ENCODE results near the gene TXNDC17. TPM values are rescaled to one million over a fixed set of nuclear protein-coding genes. Genes with fewer than 3 reads are reported as not detected.

Gene TXNDC17
- total and polyA plus RNA-seq, 9 of the 15 experiments (the other 6 are each of a cell fraction or from before 2014, with no cell fraction given) = 108 to 759 (median 179) TPM

DNA sequence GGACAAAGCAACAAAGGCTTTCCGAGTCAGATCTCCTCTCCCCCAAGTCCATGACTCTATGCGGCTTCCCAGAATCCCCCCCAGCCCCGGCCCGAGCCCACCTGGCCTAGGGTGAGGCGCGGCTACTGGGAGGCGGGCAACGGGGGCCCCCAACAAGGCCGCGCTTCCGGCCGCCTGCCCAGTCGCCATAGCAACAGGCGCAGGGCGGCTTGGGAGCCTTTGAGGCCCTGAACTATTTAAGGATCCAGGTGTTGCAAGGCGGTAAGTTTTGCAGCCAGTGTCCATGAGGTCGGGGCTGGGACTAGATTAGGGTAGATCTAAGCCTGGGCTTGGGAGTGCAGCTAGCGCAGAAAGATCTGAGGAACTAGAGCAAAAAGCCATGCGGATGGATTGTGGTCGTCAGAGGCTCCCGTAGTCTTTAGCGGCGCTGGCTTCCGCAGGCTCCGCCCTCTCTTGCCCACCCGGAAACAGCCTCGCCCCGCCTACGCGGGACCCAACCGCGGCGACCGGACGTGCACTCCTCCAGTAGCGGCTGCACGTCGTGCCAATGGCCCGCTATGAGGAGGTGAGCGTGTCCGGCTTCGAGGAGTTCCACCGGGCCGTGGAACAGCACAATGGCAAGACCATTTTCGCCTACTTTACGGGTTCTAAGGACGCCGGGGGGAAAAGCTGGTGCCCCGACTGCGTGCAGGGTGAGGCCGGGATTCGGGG lies at the start of gene TXNDC17, which contains the start of gene KIAA0753 (continued):
- TF ChIP-seq ZNF584 (CRISPR knock-in tag; IDR thresholded peaks at IDR 0.05; ENCODE audit: low read depth) = no peak

DNA sequence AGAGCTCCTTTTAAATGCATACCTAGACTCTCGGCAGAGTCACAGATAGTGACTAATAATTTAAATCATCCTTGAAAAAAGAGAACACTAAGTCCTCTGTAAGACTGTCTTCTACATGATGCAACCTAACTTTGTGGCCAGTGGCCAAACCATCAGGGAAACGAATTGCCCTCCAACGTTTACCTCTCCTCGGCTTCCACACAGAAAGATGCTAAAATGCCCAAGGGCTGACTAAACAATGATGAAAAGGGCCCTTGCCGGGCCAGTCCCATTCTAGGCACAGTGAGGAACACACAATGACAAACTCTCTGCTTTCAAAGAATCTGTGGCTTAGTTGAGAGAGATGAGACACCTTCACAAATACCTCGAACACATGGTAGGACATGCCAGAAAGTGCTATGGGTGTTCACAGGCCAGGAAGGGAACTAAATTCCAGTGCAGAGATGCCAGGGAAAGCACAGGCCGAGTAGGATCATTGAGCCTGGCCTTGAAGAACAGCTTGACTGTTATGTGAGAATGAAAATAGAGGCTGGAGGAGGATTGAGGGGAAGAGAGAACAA lies 49.2 kb upstream of the TXNDC17 start:
- in situ Hi-C loops (cut with MboI) = no loop called here
- H3K4me3 ChIP-seq = no peak overlapping the region
- POLR2A ChIA-PET = no interaction called here
- TF ChIP-seq TBP (optimal IDR thresholded peaks at IDR 0.05; ENCODE audit: low read depth, low read length) (no peak), MTA2 (IDR thresholded peaks at IDR 0.05; ENCODE audit: low read depth) (no peak), PPARD (CRISPR knock-in tag; IDR thresholded peaks at IDR 0.05) (no peak), DNMT1 (IDR thresholded peaks at IDR 0.05) (no peak), FOXA3 (CRISPR knock-in tag; conservative IDR thresholded peaks at IDR 0.05 in 1 of 2, IDR thresholded peaks at IDR 0.05 in 1 of 2) (no peak), FOXM1 (IDR thresholded peaks at IDR 0.05; ENCODE audit: low read depth) (no peak), FOXM1 (CRISPR knock-in tag; IDR thresholded peaks at IDR 0.05; ENCODE audit: low read depth) (no peak), CXXC5 (CRISPR knock-in tag; IDR thresholded peaks at IDR 0.05) (no peak), NFATC3 (IDR thresholded peaks at IDR 0.05) (no peak), MYBL2 (IDR thresholded peaks at IDR 0.05; ENCODE audit: low read depth) (no peak), MYBL2 (CRISPR knock-in tag; IDR thresholded peaks at IDR 0.05; ENCODE audit: borderline replicate concordance) (no peak), ZNF431 (CRISPR knock-in tag; IDR thresholded peaks at IDR 0.05) (no peak), GABPB2 (CRISPR knock-in tag; conservative IDR thresholded peaks at IDR 0.05) (no peak), DPF2 (IDR thresholded peaks at IDR 0.05) (no peak), HNRNPK (IDR thresholded peaks at IDR 0.05; ENCODE audit: low read depth, low read length, poor library complexity, severe bottlenecking) (no peak)
- TF ChIP-seq, protein P1, sequence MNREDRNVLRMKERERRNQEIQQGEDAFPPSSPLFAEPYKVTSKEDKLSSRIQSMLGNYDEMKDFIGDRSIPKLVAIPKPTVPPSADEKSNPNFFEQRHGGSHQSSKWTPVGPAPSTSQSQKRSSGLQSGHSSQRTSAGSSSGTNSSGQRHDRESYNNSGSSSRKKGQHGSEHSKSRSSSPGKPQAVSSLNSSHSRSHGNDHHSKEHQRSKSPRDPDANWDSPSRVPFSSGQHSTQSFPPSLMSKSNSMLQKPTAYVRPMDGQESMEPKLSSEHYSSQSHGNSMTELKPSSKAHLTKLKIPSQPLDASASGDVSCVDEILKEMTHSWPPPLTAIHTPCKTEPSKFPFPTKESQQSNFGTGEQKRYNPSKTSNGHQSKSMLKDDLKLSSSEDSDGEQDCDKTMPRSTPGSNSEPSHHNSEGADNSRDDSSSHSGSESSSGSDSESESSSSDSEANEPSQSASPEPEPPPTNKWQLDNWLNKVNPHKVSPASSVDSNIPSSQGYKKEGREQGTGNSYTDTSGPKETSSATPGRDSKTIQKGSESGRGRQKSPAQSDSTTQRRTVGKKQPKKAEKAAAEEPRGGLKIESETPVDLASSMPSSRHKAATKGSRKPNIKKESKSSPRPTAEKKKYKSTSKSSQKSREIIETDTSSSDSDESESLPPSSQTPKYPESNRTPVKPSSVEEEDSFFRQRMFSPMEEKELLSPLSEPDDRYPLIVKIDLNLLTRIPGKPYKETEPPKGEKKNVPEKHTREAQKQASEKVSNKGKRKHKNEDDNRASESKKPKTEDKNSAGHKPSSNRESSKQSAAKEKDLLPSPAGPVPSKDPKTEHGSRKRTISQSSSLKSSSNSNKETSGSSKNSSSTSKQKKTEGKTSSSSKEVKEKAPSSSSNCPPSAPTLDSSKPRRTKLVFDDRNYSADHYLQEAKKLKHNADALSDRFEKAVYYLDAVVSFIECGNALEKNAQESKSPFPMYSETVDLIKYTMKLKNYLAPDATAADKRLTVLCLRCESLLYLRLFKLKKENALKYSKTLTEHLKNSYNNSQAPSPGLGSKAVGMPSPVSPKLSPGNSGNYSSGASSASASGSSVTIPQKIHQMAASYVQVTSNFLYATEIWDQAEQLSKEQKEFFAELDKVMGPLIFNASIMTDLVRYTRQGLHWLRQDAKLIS (CRISPR knock-in tag; IDR thresholded peaks at IDR 0.05) = no peak

More for the DNA sequence above, 49.2 kb upstream of the TXNDC17 start:
- no peak overlapping the region; a peak in 1 of 4 replicates for H3K9ac ChIP-seq (ENCODE audit: insufficient read depth in 1 of 2, low read depth in 2 of 2, low read length in 2 of 2)
- no peak for ATAC-seq
- DNase-seq (ENCODE audit: extremely low read depth in 1 of 4, low spot score in 3 of 4) = no peak
- no peak overlapping the region for H2AFZ ChIP-seq (ENCODE audit: low read depth, low read length)
- no TSS peak for BruUV-seq (replicated peaks)
- FAIRE-seq = no peak
- CTCF ChIA-PET (ENCODE audit: low intra/inter-chr PET ratio) = no interaction called here
- no peaks in the 10 kb centered on the region for H3K9me3 ChIP-seq (replicated peaks; ENCODE audit: control insufficient read depth, insufficient read depth, low read depth, low read length)
- 67% methylated on average over 6 of the region's 7 CpGs for WGBS (ENCODE audit: insufficient coverage, low coverage, missing lambda C conversion rate)
- no peaks in the 10 kb centered on the region for H3K9me1 ChIP-seq (ENCODE audit: control insufficient read depth, insufficient read depth, low read length)
- H4K20me1 ChIP-seq (replicated peaks; ENCODE audit: control insufficient read depth, insufficient read depth, low read length) = no peaks in the 10 kb centered on the region
- H3K4me1 ChIP-seq (replicated peaks in 1 of 2; ENCODE audit: control insufficient read depth in 2 of 2, insufficient read depth in 2 of 2, low read length in 2 of 2) = no peaks in the 10 kb centered on the region
- peaks cover 61% of the 10 kb centered on the region for H3K36me3 ChIP-seq (ENCODE audit: control insufficient read depth, insufficient read depth, low read length)
- intact Hi-C loops (cut with micrococcal nuclease) = no loop called here
- no peaks in the 10 kb centered on the region for H3K79me2 ChIP-seq (ENCODE audit: control insufficient read depth, insufficient read depth, low read length)
- no peak overlapping the region for H3K4me2 ChIP-seq (ENCODE audit: insufficient read depth, low read length)
- no peaks in the 10 kb centered on the region for H3K27me3 ChIP-seq (ENCODE audit: control insufficient read depth in 2 of 2, insufficient read depth in 2 of 2, low read length in 2 of 2)
- H3K27ac ChIP-seq (ENCODE audit: extremely low read depth, low read depth, low read length) = no peak overlapping the region

All from K562 (cell line).